NCI-H226 (cell line): ENCODE measurements around the gene PPAT.
"Not testable (repeated sequence)": the region's sequence is repeated elsewhere in the genome, so short reads cannot be mapped to it uniquely, and the experiment has no call there.

ENCODE experiments used
- DNase-seq: peaks from one replicate; pipeline ENCODE4 v3.0.0-alpha.2; 2015

Gene PPAT

DNA sequence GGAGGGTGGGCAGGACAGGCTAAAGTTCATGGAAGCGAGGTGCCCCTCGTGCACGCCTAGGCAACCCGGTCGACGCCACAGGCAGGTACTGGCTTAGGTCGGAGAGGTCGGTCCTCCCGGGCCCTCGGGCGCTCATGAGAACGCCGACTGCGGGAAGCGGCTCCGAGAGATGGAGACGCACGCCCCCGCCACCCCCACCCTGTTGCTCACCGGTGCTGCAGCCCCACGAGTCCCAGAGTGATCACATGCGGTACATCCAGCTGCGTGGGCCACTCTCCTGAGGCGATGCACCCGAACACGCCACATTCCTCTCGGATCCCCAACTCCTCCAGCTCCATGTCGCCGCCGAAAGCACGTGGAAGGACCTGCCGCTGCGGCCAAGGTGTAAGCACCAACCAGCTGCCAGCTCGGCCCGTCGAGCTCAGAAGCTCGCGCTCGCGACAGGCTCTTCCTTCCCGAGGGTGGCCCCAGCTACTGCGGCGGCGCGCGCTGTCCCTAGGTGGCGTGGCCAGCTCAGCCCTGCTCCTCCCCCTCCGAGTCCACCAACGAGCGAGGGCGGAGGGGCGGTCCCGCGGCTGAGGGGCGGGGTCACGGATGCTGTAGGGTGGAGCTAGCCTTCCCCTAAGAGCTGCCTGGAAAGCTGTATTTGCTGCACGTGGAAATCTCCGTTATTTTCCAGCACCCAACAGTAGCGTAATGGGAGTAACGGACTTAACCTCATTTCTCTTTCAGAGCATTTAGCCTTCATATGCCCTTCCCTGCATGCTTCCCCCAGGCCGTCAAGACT, at the start of gene PPAT:
PPAT (minus strand) TSS at position 476 of the 787 bp plus-strand sequence; CDS start at position 338, 138 bp downstream.
- DNase-seq, result peak; percentile 94

- DNase-seq, result no peak
Measured at GRCh38 chr4:56480691-56481090, 45.3 kb upstream of the PPAT start.

DNA sequence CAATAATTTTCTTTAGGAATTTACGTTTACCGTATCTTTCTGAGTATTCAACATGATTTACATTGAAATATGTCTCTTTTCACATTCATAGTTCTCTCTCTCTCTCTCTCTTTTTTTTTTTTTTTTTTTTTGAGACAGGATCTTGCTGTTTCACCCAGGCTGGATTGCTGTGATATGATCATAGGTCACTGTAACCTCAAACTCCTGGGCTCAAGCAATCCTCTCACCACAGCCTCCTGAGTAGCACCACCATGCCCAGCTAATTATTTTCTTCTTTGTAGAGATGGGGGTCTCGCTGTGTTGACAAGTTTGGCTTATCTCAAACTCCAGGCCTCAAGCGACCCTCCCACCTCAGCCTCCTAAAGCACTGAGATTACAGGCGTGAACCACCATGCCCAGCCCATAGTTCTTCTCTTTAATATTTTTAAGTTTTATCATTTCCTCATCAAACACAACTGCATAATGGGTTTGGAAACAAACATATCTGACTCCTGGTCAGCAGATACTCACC, 41.8 kb upstream of the PPAT start:
- no peak for DNase-seq

GRCh38 chr4:56475917-56476316, 40.5 kb upstream of the PPAT start:
- DNase-seq, result no peak

- DNase-seq, result no peak
Measured at GRCh38 chr4:56469489-56470210, 34.2 kb upstream of the PPAT start.

DNA sequence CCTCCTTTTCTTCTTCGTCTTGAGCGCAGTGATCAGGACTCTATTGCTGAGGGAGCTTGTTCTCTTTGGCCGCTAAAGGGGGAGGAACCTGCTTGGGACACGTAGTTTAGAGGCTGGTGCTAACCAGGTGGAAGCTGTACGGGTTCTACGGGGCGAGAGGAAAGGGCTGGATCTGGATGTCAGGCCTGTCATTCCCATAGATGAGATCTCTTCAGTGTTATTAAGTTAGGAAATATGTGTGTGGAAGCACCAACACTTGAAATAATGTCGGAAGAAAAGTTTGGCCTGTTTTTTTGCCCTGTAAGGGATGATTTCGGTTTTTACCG, 32.6 kb upstream of the PPAT start:
- peak; percentile 27 for DNase-seq

GRCh38 chr4:56467284-56468096, 32.1 kb upstream of the PPAT start, which contains the start of gene SRP72:
Gene SRP72, plus strand, starts transcription at chr4:56467617. Its CDS starts 19 bp downstream, at chr4:56467636.
- DNase-seq, result peak; percentile 86

DNA sequence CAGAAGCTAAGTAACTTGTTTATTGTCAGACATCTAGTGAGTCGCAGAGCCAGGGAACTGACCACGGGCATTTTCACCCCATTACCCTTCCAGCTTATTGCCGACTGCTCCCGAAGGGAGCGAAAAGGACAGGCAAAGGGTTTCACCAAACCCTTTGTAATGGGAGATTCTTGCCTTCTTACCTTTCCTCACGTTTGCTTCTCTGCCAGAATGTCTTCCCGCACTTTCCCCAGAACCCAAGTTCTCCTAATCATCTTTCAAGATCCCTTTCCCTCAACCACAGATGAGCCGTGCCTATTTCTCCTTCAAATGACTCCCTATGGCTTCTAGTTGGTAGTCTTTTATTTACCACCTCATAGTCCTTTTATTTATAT, 31.5 kb upstream of the PPAT start:
- no peak for DNase-seq

- DNase-seq, result peak; percentile 77
Measured at GRCh38 chr4:56466296-56466761, 30.9 kb upstream of the PPAT start.

GRCh38 chr4:56465599-56466295, 30.3 kb upstream of the PPAT start:
- peak; percentile 79 for DNase-seq

DNA sequence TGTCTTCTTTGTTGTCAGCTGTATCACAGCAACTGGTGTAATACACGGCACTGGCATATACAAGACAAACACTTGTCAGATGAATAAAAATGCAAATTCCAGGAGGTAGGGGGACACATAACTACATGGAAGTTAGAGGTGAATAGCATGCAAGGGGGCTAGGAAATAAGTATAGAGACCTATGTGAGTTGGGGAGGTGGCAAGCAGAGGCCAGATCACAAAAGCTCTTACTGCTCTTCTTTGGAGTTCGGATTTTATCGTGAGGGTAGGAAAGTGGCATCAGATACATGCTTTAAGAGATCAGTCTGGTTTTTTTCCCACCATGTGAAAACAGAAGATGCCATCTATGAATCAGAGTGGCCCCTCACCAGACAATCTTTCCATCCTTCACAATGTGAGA, 29.2 kb upstream of the PPAT start:
- DNase-seq, result no peak

DNA sequence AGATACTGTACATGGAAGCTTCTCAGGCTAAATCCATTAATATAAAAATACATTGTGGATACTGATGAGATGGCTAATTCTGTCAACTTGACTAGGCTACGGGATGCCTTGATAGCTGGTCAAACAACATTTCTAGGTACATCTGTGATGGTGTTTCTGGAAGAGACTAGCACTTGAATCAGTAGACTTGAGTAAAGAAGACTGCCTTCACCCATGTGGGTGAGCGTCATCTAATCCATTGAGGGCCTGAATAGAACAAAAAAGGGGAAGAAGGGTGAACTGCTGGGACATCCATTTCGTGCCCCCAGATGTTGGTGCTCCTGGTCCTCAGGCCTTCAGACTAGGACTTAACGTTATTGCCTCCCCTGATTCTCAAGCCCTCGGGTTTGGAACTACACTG, 28.3 kb upstream of the PPAT start:
- no peak for DNase-seq

DNA sequence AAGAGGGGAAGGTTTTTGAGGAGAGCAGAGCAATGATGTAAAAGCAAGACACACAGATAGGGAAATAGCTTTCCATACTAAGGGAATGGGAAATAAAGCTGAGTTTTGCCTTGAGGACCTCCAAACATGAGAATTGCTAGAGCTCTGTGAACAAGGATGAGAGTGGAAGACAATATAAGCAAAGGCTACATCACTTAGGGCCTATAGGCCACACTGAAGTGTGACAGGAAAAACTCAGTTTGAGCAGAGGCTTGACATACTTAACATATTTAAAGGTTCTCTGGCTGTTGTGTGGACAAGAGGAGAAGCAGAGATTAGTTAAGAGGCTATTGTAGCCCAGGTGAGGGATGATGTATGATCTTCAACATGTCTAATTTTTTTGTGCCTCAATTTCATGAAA, 26.7 kb upstream of the PPAT start:
- no peak for DNase-seq

GRCh38 chr4:56460085-56460484, 24.7 kb upstream of the PPAT start:
- DNase-seq, result no peak

DNA sequence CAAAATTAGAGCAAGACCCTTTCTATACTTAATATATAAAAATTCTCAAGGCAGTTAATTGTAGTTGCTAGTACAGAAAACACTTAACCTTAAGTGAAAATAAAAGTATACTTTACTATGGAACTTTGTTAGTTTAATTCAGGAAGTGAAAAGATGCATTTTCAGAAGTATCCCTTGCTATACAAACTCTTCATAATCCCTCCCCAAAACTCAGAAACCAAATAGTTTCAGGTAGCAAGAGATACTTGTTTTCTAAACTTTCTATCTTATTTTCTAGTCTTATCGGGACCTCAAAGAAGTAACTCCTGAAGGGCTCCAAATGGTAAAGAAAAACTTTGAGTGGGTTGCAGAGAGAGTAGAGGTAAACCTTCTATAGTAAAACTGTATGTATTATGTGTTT, 14.9 kb upstream of the PPAT start:
- no peak for DNase-seq

DNA sequence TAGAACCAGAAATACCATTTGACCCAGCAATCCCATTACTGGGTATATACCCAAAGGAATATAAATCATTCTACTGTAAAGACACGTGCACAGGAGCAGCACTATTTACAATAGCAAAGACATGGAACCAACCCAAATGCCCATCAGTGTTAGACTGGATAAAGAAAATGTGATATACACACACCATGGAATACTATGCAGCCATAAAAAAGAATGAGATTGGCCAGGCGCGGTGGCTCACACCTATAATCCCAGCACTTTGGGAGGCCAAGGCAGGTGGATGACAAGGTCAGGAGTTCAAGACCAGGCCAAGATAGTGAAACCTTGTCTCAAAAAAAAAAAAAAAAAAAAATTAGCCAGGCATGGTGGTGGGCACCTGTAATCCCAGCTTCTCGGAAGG, 14.1 kb upstream of the PPAT start:
- not testable (repeated sequence) for DNase-seq

GRCh38 chr4:56448301-56448700, 12.9 kb upstream of the PPAT start:
- no peak for DNase-seq

GRCh38 chr4:56445699-56446098, 10.3 kb upstream of the PPAT start:
- no peak for DNase-seq

DNA sequence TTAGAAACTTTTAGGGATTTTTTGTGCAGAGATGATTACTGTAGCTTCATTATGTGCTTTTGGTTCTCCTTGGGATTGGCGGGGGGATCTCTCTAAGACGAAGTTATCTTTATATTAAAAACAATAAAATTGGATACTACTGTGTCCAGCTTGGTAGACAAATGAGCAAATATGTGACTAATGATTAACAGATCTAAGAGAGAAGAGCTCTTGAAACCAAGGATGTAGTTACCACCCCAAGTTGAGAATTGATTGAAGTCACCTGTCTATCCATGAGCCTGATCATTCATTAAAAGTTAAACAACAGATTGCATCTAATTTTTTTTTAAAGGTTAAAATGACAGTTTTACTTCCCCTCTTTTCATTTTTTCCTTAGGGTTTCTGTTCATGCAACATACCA, 9.3 kb upstream of the PPAT start:
- no peak for DNase-seq

DNA sequence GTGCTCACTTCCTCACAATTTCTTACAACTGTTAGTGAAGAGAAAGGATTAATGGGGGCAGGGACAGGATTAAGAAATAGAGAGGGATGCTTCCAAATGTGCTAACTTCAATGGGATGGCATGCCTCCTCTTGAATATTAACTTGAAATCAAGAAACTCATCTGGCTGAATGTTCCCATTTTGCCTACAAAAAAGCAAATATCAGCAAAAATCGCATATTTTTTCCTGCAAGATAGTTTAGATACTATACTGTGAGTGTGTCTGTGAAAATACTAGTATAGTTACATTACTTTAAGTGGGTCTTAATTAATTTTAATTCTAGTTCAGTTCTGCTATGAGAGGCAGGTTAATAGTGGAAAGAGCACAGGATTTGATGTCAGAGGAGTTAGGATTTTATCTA, 5.6 kb upstream of the PPAT start:
- no peak for DNase-seq

DNA sequence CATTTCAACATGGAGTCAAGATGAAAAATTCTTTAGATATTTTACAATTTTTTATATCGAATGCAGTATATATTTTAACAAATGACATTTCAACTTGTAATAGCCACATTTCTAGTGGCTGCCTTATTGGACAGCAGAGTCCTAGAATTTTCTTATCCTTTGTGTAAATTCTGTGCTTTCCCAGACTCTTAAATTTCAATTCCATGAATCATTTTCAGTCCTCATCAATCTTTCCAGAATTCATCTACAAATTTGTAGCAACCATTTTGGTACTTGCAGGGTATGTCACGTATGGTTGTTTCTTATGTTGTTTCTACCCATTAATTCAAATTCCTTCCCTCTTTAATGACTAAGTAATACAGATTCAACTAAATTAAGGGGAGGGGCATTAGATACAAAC, 3.4 kb upstream of the PPAT start:
- no peak for DNase-seq

- DNase-seq, result peak; percentile 76
Measured at GRCh38 chr4:56434599-56435139, 746 bp downstream of the PPAT start.
